Measurements from ENCODE around the gene SSBP2.

SSBP2 gene

DNA sequence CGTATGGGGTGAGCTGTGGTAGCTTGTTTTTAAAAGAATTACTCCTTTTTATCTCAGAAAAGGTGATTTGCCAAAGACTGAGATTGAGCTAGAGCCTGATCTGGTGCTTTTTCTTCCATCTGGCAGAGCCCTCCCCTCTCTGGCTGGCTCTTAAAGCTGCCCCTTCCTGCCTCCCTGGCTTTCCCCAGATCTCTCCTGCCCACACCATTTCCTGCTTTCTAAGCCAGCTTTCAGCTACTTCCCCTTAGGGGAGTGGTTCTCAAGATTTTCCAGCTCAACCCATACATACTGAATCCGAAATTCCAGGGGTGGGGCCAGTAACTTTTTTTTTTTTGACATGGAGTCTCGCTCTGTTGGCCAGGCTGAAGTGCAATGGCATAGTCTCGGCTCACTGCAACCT lies 352.2 kb downstream of the SSBP2 start:
- no peaks in the 10 kb centered on the region for H3K36me3 ChIP-seq
- no peak overlapping the region for H3K4me3 ChIP-seq (ENCODE audit: low read depth in 1 of 2, low read length in 1 of 2)
- H3K27me3 ChIP-seq = peaks cover 50% of the 10 kb centered on the region
- peaks cover 0 to 6% of the 10 kb centered on the region in 2 experiments for H3K4me1 ChIP-seq (ENCODE audit: control insufficient read depth in 1 of 2, insufficient read depth in 1 of 2, low read depth in 1 of 2, low read length in 1 of 2)
- TF ChIP-seq, protein P1, sequence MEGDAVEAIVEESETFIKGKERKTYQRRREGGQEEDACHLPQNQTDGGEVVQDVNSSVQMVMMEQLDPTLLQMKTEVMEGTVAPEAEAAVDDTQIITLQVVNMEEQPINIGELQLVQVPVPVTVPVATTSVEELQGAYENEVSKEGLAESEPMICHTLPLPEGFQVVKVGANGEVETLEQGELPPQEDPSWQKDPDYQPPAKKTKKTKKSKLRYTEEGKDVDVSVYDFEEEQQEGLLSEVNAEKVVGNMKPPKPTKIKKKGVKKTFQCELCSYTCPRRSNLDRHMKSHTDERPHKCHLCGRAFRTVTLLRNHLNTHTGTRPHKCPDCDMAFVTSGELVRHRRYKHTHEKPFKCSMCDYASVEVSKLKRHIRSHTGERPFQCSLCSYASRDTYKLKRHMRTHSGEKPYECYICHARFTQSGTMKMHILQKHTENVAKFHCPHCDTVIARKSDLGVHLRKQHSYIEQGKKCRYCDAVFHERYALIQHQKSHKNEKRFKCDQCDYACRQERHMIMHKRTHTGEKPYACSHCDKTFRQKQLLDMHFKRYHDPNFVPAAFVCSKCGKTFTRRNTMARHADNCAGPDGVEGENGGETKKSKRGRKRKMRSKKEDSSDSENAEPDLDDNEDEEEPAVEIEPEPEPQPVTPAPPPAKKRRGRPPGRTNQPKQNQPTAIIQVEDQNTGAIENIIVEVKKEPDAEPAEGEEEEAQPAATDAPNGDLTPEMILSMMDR (IDR thresholded peaks at IDR 0.05) = no peak
- no peak overlapping the region for H3K27ac ChIP-seq
- no peaks in the 10 kb centered on the region for H3K9me3 ChIP-seq

GRCh38 chr5:81397176-81397575 lies 353.7 kb downstream of the SSBP2 start:
- Histone ChIP-seq H3K4me3 (ENCODE audit: low read depth in 1 of 2, low read length in 1 of 2) (no peak overlapping the region), H3K9me3 (no peaks in the 10 kb centered on the region), H3K27ac (no peak overlapping the region), H3K4me1 (ENCODE audit: control insufficient read depth in 1 of 2, insufficient read depth in 1 of 2, low read depth in 1 of 2, low read length in 1 of 2) (peaks cover 0 to 8% of the 10 kb centered on the region in 2 experiments), H3K36me3 (no peaks in the 10 kb centered on the region), H3K27me3 (peaks cover 66% of the 10 kb centered on the region)
- TF ChIP-seq, protein P1 (IDR thresholded peaks at IDR 0.05) = no peak

DNA sequence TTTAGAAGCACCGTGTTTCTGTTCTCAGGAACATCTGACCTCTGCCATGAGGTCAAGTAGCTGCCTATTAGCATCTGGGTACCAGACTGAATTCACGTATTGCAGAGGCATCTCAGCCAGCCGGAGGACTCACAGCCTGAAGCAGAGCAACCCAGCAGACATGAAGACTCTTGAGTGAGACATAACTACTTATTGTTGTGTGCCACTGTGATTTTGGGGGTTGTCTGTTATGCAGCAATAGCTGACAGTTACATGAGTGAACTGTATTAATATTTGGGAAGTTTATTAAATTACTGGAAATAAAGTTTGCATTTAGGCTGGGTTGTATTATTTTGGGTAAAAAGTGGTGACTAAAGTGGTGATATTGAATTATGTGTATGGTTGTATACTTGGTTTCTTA lies 355.6 kb downstream of the SSBP2 start:
- H3K36me3 ChIP-seq = no peaks in the 10 kb centered on the region
- peaks cover 0 to 8% of the 10 kb centered on the region in 2 experiments for H3K4me1 ChIP-seq (ENCODE audit: control insufficient read depth in 1 of 2, insufficient read depth in 1 of 2, low read depth in 1 of 2, low read length in 1 of 2)
- peaks cover 76% of the 10 kb centered on the region for H3K27me3 ChIP-seq
- TF ChIP-seq, protein P1 (IDR thresholded peaks at IDR 0.05) = no peak
- H3K4me3 ChIP-seq (ENCODE audit: low read depth in 1 of 2, low read length in 1 of 2) = no peak overlapping the region
- H3K27ac ChIP-seq = no peak overlapping the region
- no peaks in the 10 kb centered on the region for H3K9me3 ChIP-seq

DNA sequence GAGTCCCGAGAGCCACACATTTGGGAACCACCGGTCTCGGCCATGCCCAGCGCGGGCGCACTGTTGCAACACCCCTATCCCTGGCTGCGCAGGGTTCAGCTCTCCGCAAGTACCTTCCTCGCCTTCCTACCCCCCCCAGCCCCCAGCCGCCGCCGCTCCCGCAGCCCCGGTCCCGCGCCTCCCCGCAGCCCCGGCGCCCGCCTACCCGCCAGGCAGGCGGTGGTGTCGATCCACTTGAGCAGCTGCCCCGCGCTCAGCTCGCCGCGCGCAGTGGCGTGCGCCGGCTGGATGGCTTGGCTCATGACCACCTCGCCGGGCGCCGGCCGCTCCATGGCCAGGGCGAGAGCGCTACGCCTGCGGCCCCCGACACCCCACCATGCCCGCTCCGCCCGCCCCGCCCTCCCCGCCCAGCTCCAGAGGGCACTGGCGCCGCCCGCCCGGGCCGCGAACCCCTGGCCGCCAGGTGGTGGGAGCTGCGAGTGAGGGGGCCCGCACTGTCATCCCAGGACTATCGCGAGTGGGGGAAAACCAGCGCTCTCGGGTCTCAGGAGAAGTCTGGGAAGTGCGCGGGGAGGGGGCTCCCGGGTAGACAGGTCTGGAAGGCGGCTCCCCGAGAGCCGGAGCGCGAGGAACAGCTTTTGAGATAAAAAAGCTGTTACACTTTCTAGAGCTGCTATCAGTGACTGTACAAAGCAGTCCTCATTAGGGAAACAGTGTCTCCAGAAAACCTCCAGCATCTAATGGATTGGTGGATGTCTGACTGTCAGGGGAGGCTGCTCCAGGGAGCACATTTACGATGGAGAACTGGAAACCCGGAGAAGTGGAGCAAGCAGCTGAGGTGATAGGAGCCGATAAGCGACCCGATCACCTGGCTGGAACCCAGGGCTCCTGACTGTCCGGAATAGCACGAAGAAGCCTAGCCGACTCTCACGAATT lies 356.8 kb downstream of the SSBP2 start, which contains the start of gene ACOT12:
Gene ACOT12, minus strand, starts transcription at position 352 of the 936 bp plus-strand sequence. Its CDS starts 20 bp downstream, at position 332.
- H3K4me3 ChIP-seq (ENCODE audit: low read depth in 1 of 2, low read length in 1 of 2) = no peak within 1 kb of the TSS
- peaks cover 0 to 8% of the 10 kb centered on the region in 2 experiments for H3K4me1 ChIP-seq (ENCODE audit: control insufficient read depth in 1 of 2, insufficient read depth in 1 of 2, low read depth in 1 of 2, low read length in 1 of 2)
- no peaks in the 10 kb centered on the region for H3K9me3 ChIP-seq
- no peaks in the 10 kb centered on the region for H3K36me3 ChIP-seq
- no peak within 1 kb of the TSS for H3K27ac ChIP-seq
- TF ChIP-seq, protein P1 (IDR thresholded peaks at IDR 0.05) = no peak
- peaks cover 76% of the 10 kb centered on the region for H3K27me3 ChIP-seq

GRCh38 chr5:81393430-81393782 lies 357.5 kb downstream of the SSBP2 start:
- no peaks in the 10 kb centered on the region for H3K36me3 ChIP-seq
- no peaks in the 10 kb centered on the region for H3K9me3 ChIP-seq
- peaks cover 76% of the 10 kb centered on the region for H3K27me3 ChIP-seq
- H3K4me3 ChIP-seq (ENCODE audit: low read depth in 1 of 2, low read length in 1 of 2) = no peak overlapping the region
- TF ChIP-seq, protein P1 (IDR thresholded peaks at IDR 0.05) = no peak
- H3K27ac ChIP-seq = no peak overlapping the region
- peaks cover 0 to 8% of the 10 kb centered on the region in 2 experiments for H3K4me1 ChIP-seq (ENCODE audit: control insufficient read depth in 1 of 2, insufficient read depth in 1 of 2, low read depth in 1 of 2, low read length in 1 of 2)

Data from neutrophil (primary cell).